ENCODE measurements around the gene PIGO. TPM values are rescaled to one million over a fixed set of nuclear protein-coding genes. Genes with fewer than 3 reads are reported as not detected.

The PIGO gene
- total and polyA plus RNA-seq, 2 of the 8 experiments (the other 6 are each of a cell fraction or from before 2014, with no cell fraction given) = 20.5 to 31.3 TPM

DNA sequence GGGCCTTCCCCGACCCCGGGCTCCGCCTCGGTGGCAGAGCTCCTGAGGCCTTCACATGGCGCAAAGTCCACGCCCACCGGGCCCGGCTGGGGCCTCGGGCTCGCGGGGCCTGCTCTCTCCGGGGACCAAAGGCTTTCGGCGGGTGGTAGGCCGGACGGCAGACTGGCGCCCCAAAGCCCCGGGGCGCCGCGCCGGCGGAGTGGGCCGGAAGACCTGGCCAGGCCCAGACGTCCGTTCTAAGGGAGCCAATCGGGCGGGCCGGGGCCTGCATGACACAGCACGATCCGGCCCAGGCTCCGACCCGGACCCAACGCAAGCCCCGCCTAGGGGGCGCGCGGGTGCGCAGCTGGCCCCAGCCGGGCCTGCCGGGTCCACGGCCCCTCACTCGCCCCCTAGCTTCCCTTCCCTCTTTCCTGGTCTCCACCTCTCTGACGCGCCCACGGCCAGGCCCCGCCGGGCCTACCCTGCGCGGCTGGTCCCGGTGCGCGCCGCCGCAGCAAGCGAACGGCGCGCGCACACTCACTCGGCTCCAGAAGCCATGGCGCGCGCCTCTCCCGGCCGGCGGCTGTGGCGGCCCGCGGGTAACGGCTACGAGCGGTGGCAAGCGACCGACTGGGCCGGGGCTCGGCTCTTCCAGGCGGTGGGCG lies 24.5 kb downstream of the PIGO start (continued):
- TF ChIP-seq GTF2F1 (IDR thresholded peaks at IDR 0.05; ENCODE audit: borderline replicate concordance, low read depth, low read length) = no peak
